ENCODE results near the gene DSCAM.
A peak's percentile ranks its signal among the peaks of the same experiment; 100 is the strongest.

The DSCAM gene

DNA sequence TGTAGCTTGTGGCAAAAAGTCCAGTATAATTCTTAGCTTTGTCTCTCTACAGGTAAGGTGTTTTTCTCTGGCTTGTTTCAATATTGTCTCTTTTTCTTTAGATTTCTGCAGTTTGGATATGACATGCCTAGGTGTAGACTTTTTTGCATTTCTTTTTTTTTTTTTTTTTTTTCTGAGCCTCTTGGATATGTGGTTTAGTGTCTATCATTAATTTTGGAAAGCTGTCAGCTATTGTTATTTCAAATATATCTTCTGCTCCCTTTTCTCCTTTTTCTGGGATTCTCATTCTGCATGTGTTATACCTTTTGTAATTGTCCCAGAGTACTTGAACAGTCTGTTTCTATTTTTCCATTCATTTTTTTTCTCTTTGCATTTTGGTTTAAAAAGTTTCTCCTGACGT is 243.2 kb downstream of the DSCAM start:
- no peak overlapping the region for H3K27ac ChIP-seq
- H3K9ac ChIP-seq, result no peak overlapping the region
- H3K4me2 ChIP-seq, result no peak overlapping the region
- H3K4me1 ChIP-seq, result peaks cover 0 to 16% (median 0%) of the 10 kb centered on the region in 10 experiments; a peak in 2 of 20 replicates
- TF ChIP-seq Cebpa-rat (IDR thresholded peaks at IDR 0.05), result no peak
- no peaks in the 10 kb centered on the region for H3K27me3 ChIP-seq
- no peaks in the 10 kb centered on the region for H4K20me1 ChIP-seq
- no peak overlapping the region for H3K4me3 ChIP-seq
- peaks cover 6 to 41% (median 13%) of the 10 kb centered on the region in 11 experiments; a peak in 16 of 22 replicates for H3K9me3 ChIP-seq (replicated peaks in 1 of 11)
- no peaks in the 10 kb centered on the region for H3K36me3 ChIP-seq

GRCh38 chr21:40602080-40602479 is 244.9 kb downstream of the DSCAM start:
- H3K4me1 ChIP-seq, result peaks cover 0 to 16% (median 0%) of the 10 kb centered on the region in 10 experiments; a peak in 2 of 20 replicates
- H3K9ac ChIP-seq, result peak overlapping the region in 1 of 11 experiments; percentile 37; a peak in 1 of 22 replicates
- TF ChIP-seq Cebpa-rat (IDR thresholded peaks at IDR 0.05), result no peak
- H3K27me3 ChIP-seq, result no peaks in the 10 kb centered on the region
- H3K9me3 ChIP-seq (replicated peaks in 1 of 11), result peaks cover 6 to 32% (median 9%) of the 10 kb centered on the region in 11 experiments; a peak in 15 of 22 replicates
- no peaks in the 10 kb centered on the region for H4K20me1 ChIP-seq
- H3K4me3 ChIP-seq, result no peak overlapping the region
- H3K4me2 ChIP-seq, result peak overlapping the region in 2 of 11 experiments; percentile 10 to 38; a peak in 3 of 22 replicates
- no peaks in the 10 kb centered on the region for H3K36me3 ChIP-seq
- peak overlapping the region in 2 of 11 experiments; percentile 62 to 67; a peak in 4 of 22 replicates for H3K27ac ChIP-seq

- peaks cover 0 to 8% (median 0%) of the 10 kb centered on the region in 10 experiments; a peak in 2 of 20 replicates for H3K4me1 ChIP-seq
These were observed 251.2 kb downstream of the DSCAM start for GRCh38 chr21:40595806-40596205.

DNA sequence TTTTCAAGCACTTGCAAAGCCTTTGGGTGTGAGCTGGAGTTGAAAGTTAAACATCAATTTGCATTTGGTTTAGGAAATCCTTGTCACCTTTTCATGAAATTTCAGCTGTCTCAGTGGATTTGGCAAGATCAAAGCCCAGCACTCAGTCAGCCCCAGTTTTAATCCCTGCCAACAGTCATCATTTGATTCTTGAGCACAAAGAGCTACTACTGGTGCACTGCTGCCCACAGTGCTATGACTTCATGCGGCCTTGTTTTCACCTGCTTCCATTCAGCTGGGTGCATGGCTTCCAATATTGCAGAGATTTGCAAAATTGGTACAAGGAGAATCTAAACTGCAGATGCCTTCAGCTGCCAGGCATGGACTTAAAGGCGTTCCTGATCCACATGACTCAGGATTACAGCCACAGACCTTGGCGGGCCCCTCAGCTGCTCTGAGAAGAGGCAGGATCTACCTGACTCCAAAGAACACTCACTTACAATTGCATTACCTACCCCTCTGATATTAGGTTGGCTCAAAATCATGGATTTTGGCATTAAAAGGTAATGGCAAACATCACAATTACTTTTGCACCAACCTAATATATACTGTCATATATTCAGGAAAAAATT is 259.1 kb downstream of the DSCAM start:
- no peaks in the 10 kb centered on the region for H3K9me3 ChIP-seq (replicated peaks in 1 of 11)
- TF ChIP-seq Cebpa-rat (IDR thresholded peaks at IDR 0.05), result no peak
- H3K4me1 ChIP-seq, result no peaks in the 10 kb centered on the region
- no peak overlapping the region for H3K4me2 ChIP-seq
- H4K20me1 ChIP-seq, result no peaks in the 10 kb centered on the region
- H3K4me3 ChIP-seq, result no peak overlapping the region
- no peaks in the 10 kb centered on the region for H3K36me3 ChIP-seq
- H3K27ac ChIP-seq, result no peak overlapping the region
- no peak overlapping the region for H3K9ac ChIP-seq
- H3K27me3 ChIP-seq, result no peaks in the 10 kb centered on the region

More at GRCh38 chr21:40595806-40596205, 251.2 kb downstream of the DSCAM start:
- H3K4me3 ChIP-seq, result no peak overlapping the region
- no peak for TF ChIP-seq Cebpa-rat (IDR thresholded peaks at IDR 0.05)
- no peaks in the 10 kb centered on the region for H4K20me1 ChIP-seq
- H3K9ac ChIP-seq, result no peak overlapping the region
- H3K4me2 ChIP-seq, result 0 out of 22 replicates have a peak overlapping the region, but pooled peaks of 2 of the 11 experiments have one; percentile 7 to 10
- no peaks in the 10 kb centered on the region for H3K27me3 ChIP-seq
- H3K9me3 ChIP-seq (replicated peaks in 1 of 11), result peaks cover 0 to 9% (median 0%) of the 10 kb centered on the region in 11 experiments; a peak in 2 of 22 replicates
- no peaks in the 10 kb centered on the region for H3K36me3 ChIP-seq
- H3K27ac ChIP-seq, result no peak overlapping the region

GRCh38 chr21:40586575-40586974 is 260.4 kb downstream of the DSCAM start:
- no peaks in the 10 kb centered on the region for H3K4me1 ChIP-seq
- no peaks in the 10 kb centered on the region for H4K20me1 ChIP-seq
- H3K27ac ChIP-seq, result no peak overlapping the region
- no peaks in the 10 kb centered on the region for H3K9me3 ChIP-seq (replicated peaks in 1 of 11)
- H3K4me2 ChIP-seq, result no peak overlapping the region
- peak in 4 of 11 experiments; percentile 15 to 55 (median 22); a peak in 3 of 22 replicates for TF ChIP-seq Cebpa-rat (IDR thresholded peaks at IDR 0.05)
- H3K9ac ChIP-seq, result no peak overlapping the region
- no peaks in the 10 kb centered on the region for H3K36me3 ChIP-seq
- no peaks in the 10 kb centered on the region for H3K27me3 ChIP-seq
- H3K4me3 ChIP-seq, result no peak overlapping the region

DNA sequence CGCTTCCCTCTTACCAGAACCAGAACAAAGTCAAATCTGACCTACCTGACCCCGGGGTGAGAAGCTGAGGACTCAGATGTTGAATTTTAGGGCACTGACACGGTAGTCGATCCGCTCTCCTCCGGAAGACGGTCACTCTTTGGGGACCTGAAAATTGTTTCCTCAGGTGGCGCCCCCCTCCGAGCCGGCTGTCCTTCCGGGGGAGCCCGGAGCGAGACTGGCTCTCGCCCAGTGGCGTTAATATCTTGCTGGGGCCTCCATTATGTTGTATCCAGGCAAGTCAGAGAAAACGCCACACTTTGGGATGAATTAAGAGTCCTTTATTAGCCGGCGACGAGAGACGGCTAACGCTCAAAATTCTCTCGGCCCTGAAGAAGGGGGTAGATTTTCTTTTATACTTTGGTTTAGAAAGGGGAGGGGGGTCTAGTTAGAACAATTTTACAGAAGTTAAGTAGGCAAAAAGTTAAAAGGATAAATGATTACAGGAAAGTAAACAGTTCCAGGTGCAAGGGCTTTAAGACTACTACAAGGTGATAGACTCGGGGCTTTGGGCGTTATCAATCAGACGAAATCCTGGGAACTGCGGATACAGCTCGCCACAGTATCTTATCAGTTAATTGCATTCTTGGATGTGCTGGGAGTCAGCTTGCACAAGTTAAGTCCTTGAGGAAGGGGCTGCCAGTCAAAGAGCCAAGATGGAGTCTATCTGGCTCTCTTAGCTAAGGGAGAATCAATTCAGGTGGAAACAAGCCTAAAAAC is 269.5 kb downstream of the DSCAM start:
- no peaks in the 10 kb centered on the region for H3K27me3 ChIP-seq
- H3K9ac ChIP-seq, result no peak overlapping the region
- no peaks in the 10 kb centered on the region for H4K20me1 ChIP-seq
- peaks cover 0 to 15% (median 7%) of the 10 kb centered on the region in 11 experiments; a peak in 7 of 22 replicates for H3K9me3 ChIP-seq (replicated peaks in 1 of 11)
- H3K4me3 ChIP-seq, result no peak overlapping the region
- H3K27ac ChIP-seq, result no peak overlapping the region
- no peaks in the 10 kb centered on the region for H3K36me3 ChIP-seq
- no peaks in the 10 kb centered on the region for H3K4me1 ChIP-seq
- no peak for TF ChIP-seq Cebpa-rat (IDR thresholded peaks at IDR 0.05)
- no peak overlapping the region for H3K4me2 ChIP-seq

DNA sequence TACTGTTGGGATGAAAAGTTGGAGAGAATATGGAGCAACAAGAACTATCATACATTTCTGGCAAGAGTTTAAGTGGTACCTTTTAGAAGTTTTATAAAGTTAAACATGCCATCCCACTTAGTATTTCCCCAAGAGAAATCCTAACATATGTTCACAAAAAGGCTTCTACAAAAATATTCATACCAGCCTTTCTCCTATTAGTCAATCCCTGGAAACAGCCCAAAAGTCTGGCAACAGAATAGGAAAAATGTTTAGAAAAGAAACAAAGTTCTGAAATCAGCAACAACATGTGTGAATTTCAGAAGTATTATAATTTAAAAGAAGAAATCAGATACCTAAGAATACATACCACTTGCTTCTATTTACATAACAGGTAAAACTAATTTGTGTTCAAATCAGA is 271.0 kb downstream of the DSCAM start:
- no peak overlapping the region for H3K27ac ChIP-seq

DNA sequence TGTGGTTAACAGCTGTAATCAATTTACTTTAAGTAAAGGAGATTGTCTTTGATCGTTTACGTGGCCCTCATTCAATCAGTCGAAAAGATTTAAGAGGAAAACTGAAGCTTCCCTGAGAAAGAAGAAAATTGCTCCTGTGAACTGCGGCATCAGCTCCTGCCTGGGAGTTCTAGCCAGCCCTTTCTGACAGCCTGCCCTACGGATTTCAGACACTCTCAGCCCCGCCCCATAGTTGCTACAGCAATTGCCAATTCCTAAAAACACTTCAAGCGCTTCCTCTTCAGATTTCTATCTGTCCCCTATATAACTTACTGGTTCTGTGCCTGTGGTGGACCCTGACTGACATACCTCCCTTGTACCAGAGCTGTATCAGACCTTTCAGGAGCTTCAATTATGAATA is 277.6 kb downstream of the DSCAM start:
- no peak overlapping the region for H3K27ac ChIP-seq
- no peak overlapping the region for H3K9ac ChIP-seq
- H3K4me3 ChIP-seq, result no peak overlapping the region
- TF ChIP-seq Cebpa-rat (IDR thresholded peaks at IDR 0.05), result no peak
- no peaks in the 10 kb centered on the region for H4K20me1 ChIP-seq
- H3K36me3 ChIP-seq, result no peaks in the 10 kb centered on the region
- peaks cover 0 to 6% (median 0%) of the 10 kb centered on the region in 11 experiments; a peak in 2 of 22 replicates for H3K9me3 ChIP-seq (replicated peaks in 1 of 11)
- H3K4me2 ChIP-seq, result no peak overlapping the region
- H3K27me3 ChIP-seq, result no peaks in the 10 kb centered on the region
- peaks cover 0 to 17% (median under 1%) of the 10 kb centered on the region in 10 experiments; a peak in 8 of 20 replicates for H3K4me1 ChIP-seq

More for the DNA sequence above, 271.0 kb downstream of the DSCAM start:
- H3K4me1 ChIP-seq, result no peaks in the 10 kb centered on the region
- H3K9me3 ChIP-seq (replicated peaks in 1 of 11), result peaks cover 0 to 15% (median 7%) of the 10 kb centered on the region in 11 experiments; a peak in 7 of 22 replicates
- H3K36me3 ChIP-seq, result no peaks in the 10 kb centered on the region
- no peak overlapping the region for H3K4me2 ChIP-seq
- no peak overlapping the region for H3K9ac ChIP-seq
- H3K27me3 ChIP-seq, result no peaks in the 10 kb centered on the region
- no peak for TF ChIP-seq Cebpa-rat (IDR thresholded peaks at IDR 0.05)
- no peak overlapping the region for H3K4me3 ChIP-seq
- no peaks in the 10 kb centered on the region for H4K20me1 ChIP-seq

DNA sequence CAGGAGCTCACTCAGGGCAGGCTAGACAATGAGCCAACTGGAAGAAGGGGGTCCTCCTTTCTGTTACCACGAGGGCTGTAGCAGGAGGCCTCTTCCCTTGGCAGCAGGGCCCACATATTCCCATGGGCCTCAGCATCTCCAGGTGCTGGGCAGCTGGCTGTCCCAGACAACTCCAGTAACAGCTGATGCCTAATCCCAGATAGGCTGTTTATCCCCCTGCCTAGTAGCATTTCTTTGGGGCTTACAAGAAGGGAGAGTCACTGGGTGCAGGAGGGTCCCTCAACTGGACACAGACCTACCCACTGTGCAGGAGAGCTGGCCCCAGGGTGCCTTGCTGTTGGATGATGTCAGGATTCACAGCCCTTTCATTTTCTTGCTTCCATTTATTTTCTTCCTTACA is 278.2 kb downstream of the DSCAM start:
- Histone ChIP-seq H3K9ac (no peak overlapping the region), H3K27me3 (no peaks in the 10 kb centered on the region), H3K4me1 (peaks cover 0 to 22% (median 4%) of the 10 kb centered on the region in 10 experiments; a peak in 8 of 20 replicates), H4K20me1 (no peaks in the 10 kb centered on the region), H3K9me3 (replicated peaks in 1 of 11) (peaks cover 0 to 6% (median 0%) of the 10 kb centered on the region in 11 experiments; a peak in 2 of 22 replicates), H3K27ac (no peak overlapping the region), H3K36me3 (no peaks in the 10 kb centered on the region), H3K4me2 (no peak overlapping the region), H3K4me3 (no peak overlapping the region)
- TF ChIP-seq Cebpa-rat (IDR thresholded peaks at IDR 0.05), result no peak

Data from BLaER1 treated with 17β-estradiol and CSF1 and Interleukin-3, amounts not matched to agents 10 nM and 100 nM (cell line).